Measurements from ENCODE around the gene CD300A. TPM values are rescaled to one million over a fixed set of nuclear protein-coding genes. Genes with fewer than 3 reads are reported as not detected.
"Not testable (repeated sequence)": the region's sequence is repeated elsewhere in the genome, so short reads cannot be mapped to it uniquely, and the experiment has no call there.

CD300A gene
- total RNA-seq, 5 donors from 2014 or later (not counting 1 experiment from before 2014, with no cell fraction given): 9.2 to 18.8 (median 12.5) TPM

DNA sequence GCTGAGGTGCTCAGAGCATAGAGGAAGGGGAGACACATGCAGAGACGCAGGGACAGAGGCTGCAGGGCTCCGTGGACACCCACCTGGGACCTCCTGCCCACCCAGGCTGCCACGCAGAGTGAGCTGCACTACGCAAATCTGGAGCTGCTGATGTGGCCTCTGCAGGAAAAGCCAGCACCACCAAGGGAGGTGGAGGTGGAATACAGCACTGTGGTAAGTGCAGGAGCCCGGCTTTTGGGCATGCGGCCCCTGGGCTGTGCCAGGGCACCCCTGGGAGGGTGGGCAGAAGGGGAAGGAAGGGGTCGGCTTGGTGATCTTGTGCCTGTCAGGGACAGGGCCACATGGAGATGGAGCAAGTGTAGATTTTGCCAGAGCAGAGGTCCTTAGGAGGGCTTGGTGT is 15.2 kb downstream of the CD300A start:
- peaks cover 42% of the 10 kb centered on the region for H3K36me3 Mint-ChIP-seq
- Histone ChIP-seq H3K36me3 (ENCODE audit: control insufficient read depth in 2 of 2, extremely low read depth in 1 of 2, insufficient read depth in 1 of 2, low read length in 1 of 2) (peaks cover 0 to 23% of the 10 kb centered on the region in 2 donors), H3K9me3 (no peaks in the 10 kb centered on the region), H3K27me3 (replicated peaks in 1 of 2; ENCODE audit: control insufficient read depth in 2 of 2, extremely low read depth in 1 of 2, insufficient read depth in 2 of 2, low read length in 1 of 2) (no peaks in the 10 kb centered on the region), H3K4me3 (ENCODE audit: control insufficient read depth in 1 of 2, extremely low read depth in 1 of 2, low read length in 1 of 2) (no peak overlapping the region), H3K27ac (ENCODE audit: low read length) (no peak overlapping the region), H3K4me1 (ENCODE audit: control insufficient read depth in 1 of 2, extremely low read depth in 1 of 2, insufficient read depth in 2 of 2, low read length in 2 of 2) (peaks cover 9 to 50% of the 10 kb centered on the region in 2 experiments)
- DNase-seq: no peak
- H3K4me3 Mint-ChIP-seq: no peak overlapping the region
- peak overlapping the region in 1 of 2 donors; percentile 75 for H3K27ac Mint-ChIP-seq
- peaks cover 0 to under 1% (median 0%) of the 10 kb centered on the region in 3 donors for H3K9me3 Mint-ChIP-seq
- CTCF ChIA-PET: no interaction called here
- no peaks in the 10 kb centered on the region for H3K27me3 Mint-ChIP-seq
- ATAC-seq (replicated peaks in 1 of 4): no peak
- WGBS (ENCODE audit: insufficient coverage): 90% methylated on average over 7 of the region's 7 CpGs
- POLR2A ChIA-PET: no interaction called here
- peaks cover 33 to 46% (median 40%) of the 10 kb centered on the region in 3 donors for H3K4me1 Mint-ChIP-seq

GRCh38 chr17:74484066-74484465 is 17.6 kb downstream of the CD300A start:
- Mint-ChIP-seq H3K4me1 (peaks cover 15 to 28% (median 20%) of the 10 kb centered on the region in 3 donors), H3K27ac (peak overlapping the region in 1 of 2 donors; percentile 19), H3K9me3 (peaks cover 0 to under 1% (median 0%) of the 10 kb centered on the region in 3 donors), H3K36me3 (peaks cover 42% of the 10 kb centered on the region), H3K27me3 (no peaks in the 10 kb centered on the region), H3K4me3 (no peak overlapping the region)
- Histone ChIP-seq H3K4me1 (ENCODE audit: control insufficient read depth in 1 of 2, extremely low read depth in 1 of 2, insufficient read depth in 2 of 2, low read length in 2 of 2) (peaks cover 5 to 27% of the 10 kb centered on the region in 2 experiments), H3K9me3 (no peaks in the 10 kb centered on the region), H3K27me3 (replicated peaks in 1 of 2; ENCODE audit: control insufficient read depth in 2 of 2, extremely low read depth in 1 of 2, insufficient read depth in 2 of 2, low read length in 1 of 2) (no peaks in the 10 kb centered on the region), H3K36me3 (ENCODE audit: control insufficient read depth in 2 of 2, extremely low read depth in 1 of 2, insufficient read depth in 1 of 2, low read length in 1 of 2) (peaks cover 0 to 23% of the 10 kb centered on the region in 2 donors), H3K27ac (ENCODE audit: low read length) (no peak overlapping the region), H3K4me3 (ENCODE audit: control insufficient read depth in 1 of 2, extremely low read depth in 1 of 2, low read length in 1 of 2) (no peak overlapping the region)
- DNase-seq (no peak), ATAC-seq (replicated peaks in 1 of 4) (no peak)
- WGBS (ENCODE audit: insufficient coverage): 91% methylated on average over 8 of the region's 9 CpGs
- CTCF ChIA-PET: interaction anchor here in 1 of 2 donors (1.0 to 1.2 kb wide), 2 partner anchors 13 to 105 kb away, joined by 3 read pairs; no protein-coding TSS in a partner anchor
- POLR2A ChIA-PET: no interaction called here

- Histone ChIP-seq H3K27ac (ENCODE audit: low read length) (no peak overlapping the region), H3K27me3 (replicated peaks in 1 of 2; ENCODE audit: control insufficient read depth in 2 of 2, extremely low read depth in 1 of 2, insufficient read depth in 2 of 2, low read length in 1 of 2) (no peaks in the 10 kb centered on the region), H3K4me1 (ENCODE audit: control insufficient read depth in 1 of 2, extremely low read depth in 1 of 2, insufficient read depth in 2 of 2, low read length in 2 of 2) (peaks cover 0 to 16% of the 10 kb centered on the region in 2 experiments), H3K9me3 (no peaks in the 10 kb centered on the region), H3K4me3 (ENCODE audit: control insufficient read depth in 1 of 2, extremely low read depth in 1 of 2, low read length in 1 of 2) (no peak overlapping the region), H3K36me3 (ENCODE audit: control insufficient read depth in 2 of 2, extremely low read depth in 1 of 2, insufficient read depth in 1 of 2, low read length in 1 of 2) (peaks cover 0 to 19% of the 10 kb centered on the region in 2 donors)
- ATAC-seq (replicated peaks in 1 of 4): no peak
- peaks cover 0 to 3% (median 0%) of the 10 kb centered on the region in 3 donors for H3K9me3 Mint-ChIP-seq
- 89% methylated on average over 7 of the region's 9 CpGs for WGBS (ENCODE audit: insufficient coverage)
- peak overlapping the region in 1 of 2 donors; percentile 43 for H3K27ac Mint-ChIP-seq
- H3K27me3 Mint-ChIP-seq: no peaks in the 10 kb centered on the region
- H3K36me3 Mint-ChIP-seq: peaks cover 42% of the 10 kb centered on the region
- H3K4me1 Mint-ChIP-seq: peaks cover 4 to 19% (median 9%) of the 10 kb centered on the region in 3 donors
- ChIA-PET CTCF (interaction anchor here in 1 of 2 donors (1.0 to 1.2 kb wide), 2 partner anchors 11 to 106 kb away, joined by 3 read pairs; no protein-coding TSS in a partner anchor), POLR2A (no interaction called here)
- H3K4me3 Mint-ChIP-seq: no peak overlapping the region
- DNase-seq: no peak
Observed at GRCh38 chr17:74485022-74485743, 18.7 kb downstream of the CD300A start.

DNA sequence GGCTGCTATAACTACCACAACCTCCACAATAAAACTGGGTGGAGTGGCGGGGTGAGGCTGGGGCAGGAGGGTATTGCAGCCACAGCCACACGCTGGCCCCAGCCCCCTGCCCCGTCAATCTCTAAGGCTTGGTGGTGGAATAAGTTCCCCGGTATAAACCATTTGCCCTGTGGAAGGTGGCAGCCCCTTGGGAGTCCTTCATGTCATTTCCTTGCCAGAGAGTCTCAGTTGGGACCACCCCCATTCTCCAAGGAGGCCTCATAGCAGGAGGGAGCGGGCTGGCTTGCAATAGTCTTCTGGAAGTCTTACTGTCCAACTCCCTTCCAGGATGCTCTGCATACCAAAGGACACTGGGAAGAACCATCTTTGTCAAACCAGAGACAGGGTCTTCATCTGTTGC is 19.4 kb downstream of the CD300A start:
- DNase-seq: no peak
- Histone ChIP-seq H3K4me3 (ENCODE audit: control insufficient read depth in 1 of 2, extremely low read depth in 1 of 2, low read length in 1 of 2) (no peak overlapping the region), H3K9me3 (no peaks in the 10 kb centered on the region), H3K4me1 (ENCODE audit: control insufficient read depth in 1 of 2, extremely low read depth in 1 of 2, insufficient read depth in 2 of 2, low read length in 2 of 2) (peaks cover 0 to 10% of the 10 kb centered on the region in 2 experiments), H3K27me3 (replicated peaks in 1 of 2; ENCODE audit: control insufficient read depth in 2 of 2, extremely low read depth in 1 of 2, insufficient read depth in 2 of 2, low read length in 1 of 2) (no peaks in the 10 kb centered on the region), H3K36me3 (ENCODE audit: control insufficient read depth in 2 of 2, extremely low read depth in 1 of 2, insufficient read depth in 1 of 2, low read length in 1 of 2) (peaks cover 0 to 17% of the 10 kb centered on the region in 2 donors), H3K27ac (ENCODE audit: low read length) (no peak overlapping the region)
- Mint-ChIP-seq H3K27ac (no peak overlapping the region), H3K36me3 (peaks cover 41% of the 10 kb centered on the region), H3K4me1 (peaks cover 2 to 14% (median 4%) of the 10 kb centered on the region in 3 donors), H3K27me3 (no peaks in the 10 kb centered on the region), H3K9me3 (peaks cover 0 to 3% (median 0%) of the 10 kb centered on the region in 3 donors), H3K4me3 (no peak overlapping the region)
- CTCF ChIA-PET: no interaction called here
- WGBS (ENCODE audit: insufficient coverage): 100% methylated on average over 1 of the region's 5 CpGs
- POLR2A ChIA-PET: no interaction called here
- ATAC-seq (replicated peaks in 1 of 4): no peak

DNA sequence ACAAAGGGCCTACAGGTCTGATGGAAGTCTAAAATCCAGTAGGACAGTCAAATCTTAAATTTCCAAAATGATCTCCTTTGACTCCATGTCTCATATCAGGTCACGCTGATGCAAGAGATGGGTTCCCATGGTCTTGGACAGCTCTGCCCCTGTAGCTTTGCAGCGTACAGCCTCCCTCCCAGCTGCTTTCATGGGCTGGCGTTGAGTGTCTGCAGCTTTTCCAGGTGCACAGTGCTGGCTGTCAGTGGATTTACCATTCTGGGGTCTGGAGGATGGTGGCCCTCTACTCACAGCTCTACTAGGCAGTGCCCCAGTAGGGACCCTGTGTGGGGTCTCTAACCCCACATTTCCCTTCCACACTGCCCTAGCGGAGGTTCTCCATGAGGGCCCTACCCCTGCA is 21.8 kb downstream of the CD300A start:
- H3K27me3 Mint-ChIP-seq; H3K27ac ChIP-seq (ENCODE audit: low read length); H3K9me3 ChIP-seq; H3K27ac Mint-ChIP-seq; DNase-seq; ATAC-seq (replicated peaks in 1 of 4); POLR2A ChIA-PET; H3K27me3 ChIP-seq (replicated peaks in 1 of 2; ENCODE audit: control insufficient read depth in 2 of 2, extremely low read depth in 1 of 2, insufficient read depth in 2 of 2, low read length in 1 of 2); H3K9me3 Mint-ChIP-seq; CTCF ChIA-PET; H3K4me3 ChIP-seq (ENCODE audit: control insufficient read depth in 1 of 2, extremely low read depth in 1 of 2, low read length in 1 of 2); H3K4me1 ChIP-seq (ENCODE audit: control insufficient read depth in 1 of 2, extremely low read depth in 1 of 2, insufficient read depth in 2 of 2, low read length in 2 of 2); H3K4me3 Mint-ChIP-seq: not testable (repeated sequence)
- H3K4me1 Mint-ChIP-seq: peaks cover 0 to 12% (median 4%) of the 10 kb centered on the region in 3 donors
- H3K36me3 ChIP-seq (ENCODE audit: control insufficient read depth in 2 of 2, extremely low read depth in 1 of 2, insufficient read depth in 1 of 2, low read length in 1 of 2): peaks cover 0 to 12% of the 10 kb centered on the region in 2 donors
- H3K36me3 Mint-ChIP-seq: peaks cover 26% of the 10 kb centered on the region
- WGBS (ENCODE audit: insufficient coverage): 98% methylated on average over 4 of the region's 4 CpGs

GRCh38 chr17:74490716-74491115 is 24.3 kb downstream of the CD300A start:
- no peak overlapping the region for H3K4me3 ChIP-seq (ENCODE audit: control insufficient read depth in 1 of 2, extremely low read depth in 1 of 2, low read length in 1 of 2)
- H3K27me3 ChIP-seq (replicated peaks in 1 of 2; ENCODE audit: control insufficient read depth in 2 of 2, extremely low read depth in 1 of 2, insufficient read depth in 2 of 2, low read length in 1 of 2): no peaks in the 10 kb centered on the region
- POLR2A ChIA-PET: no interaction called here
- DNase-seq: no peak
- Mint-ChIP-seq H3K4me1 (peaks cover 0 to 14% (median 4%) of the 10 kb centered on the region in 3 donors), H3K4me3 (no peak overlapping the region), H3K9me3 (peaks cover 0 to 3% (median 0%) of the 10 kb centered on the region in 3 donors), H3K36me3 (peaks cover 15% of the 10 kb centered on the region), H3K27ac (no peak overlapping the region), H3K27me3 (no peaks in the 10 kb centered on the region)
- H3K4me1 ChIP-seq (ENCODE audit: control insufficient read depth in 1 of 2, extremely low read depth in 1 of 2, insufficient read depth in 2 of 2, low read length in 2 of 2): peaks cover 0 to 6% of the 10 kb centered on the region in 2 experiments
- peaks cover 0 to 4% of the 10 kb centered on the region in 2 donors for H3K36me3 ChIP-seq (ENCODE audit: control insufficient read depth in 2 of 2, extremely low read depth in 1 of 2, insufficient read depth in 1 of 2, low read length in 1 of 2)
- no peak overlapping the region for H3K27ac ChIP-seq (ENCODE audit: low read length)
- WGBS (ENCODE audit: insufficient coverage): 83% methylated on average over 5 of the region's 9 CpGs
- no peak for ATAC-seq (replicated peaks in 1 of 4)
- H3K9me3 ChIP-seq: no peaks in the 10 kb centered on the region
- CTCF ChIA-PET: interaction anchor here (0.7 to 1.0 kb wide), 2 partner anchors 112 to 1602 kb away, joined by 3 to 6 read pairs; no protein-coding TSS in a partner anchor
